Tibial nerve (tissue), 4 donors: ENCODE measurements around the gene PIP5K1B.
A peak's percentile ranks its signal among the peaks of the same experiment; 100 is the strongest.

Experiments used
- CTCF ChIP-seq, 5 experiments: fragments of 200-600 bp in 3 of 5; fragments of 450-650 bp in 2 of 5; sonication (generic) in 3 of 5; IDR thresholded peaks; one replicate each; pipeline ENCODE4 v1.5.1; 2016 to 2019; ENCODE audit warnings: antibody characterized with exemption in 5 of 5, mild to moderate bottlenecking in 3 of 5, moderate library complexity in 2 of 5
- EP300 ChIP-seq, 2 donors: sonication (generic); formaldehyde crosslinking; IDR thresholded peaks; one replicate each; pipeline ENCODE4 v1.6.1; 2017; ENCODE audit warnings: antibody characterized with exemption in 2 of 2, mild to moderate bottlenecking in 1 of 2
- POLR2A ChIP-seq, 2 donors: fragments of 450-650 bp; IDR thresholded peaks; one replicate each; pipeline ENCODE4 v1.6.1; 2017; ENCODE audit warnings: antibody characterized with exemption in 2 of 2, mild to moderate bottlenecking in 2 of 2, moderate library complexity in 2 of 2

- TF ChIP-seq CTCF (IDR thresholded peaks at IDR 0.05) (no peak), POLR2A (IDR thresholded peaks at IDR 0.05) (no peak), EP300 (IDR thresholded peaks at IDR 0.05) (peak in 1 of 2 donors; percentile 21)
Measured at GRCh38 chr9:68861436-68861835, 156.4 kb downstream of the PIP5K1B start.
